OCI-LY7 (cell line): ENCODE data around the gene PTCH1. TPM values are rescaled to one million over a fixed set of nuclear protein-coding genes. Genes with fewer than 3 reads are reported as not detected.

Experiments used
- BruUV-seq: library from RNA; stranded (reverse); fragments of 400-500 nt; replicated peaks from 2 replicates; lab custom pipeline; 2021; lab: Mats Ljungman, UMichigan
- CTCF ChIA-PET: fragments of 300-600 bp; sonication (Branson Sonifier 250); formaldehyde crosslinking; loops from one replicate; lab custom pipeline; 2022; ENCODE audit warnings: antibody characterized with exemption; ENCODE audit not compliant: unreplicated experiment; lab: Charles Lee
- POLR2A ChIA-PET: fragments of 300-600 bp; sonication (Branson Sonifier 250); formaldehyde crosslinking; loops from one replicate; lab custom pipeline; 2022; ENCODE audit warnings: antibody characterized with exemption; lab: Charles Lee
- DNase-seq: peaks from one replicate; pipeline ENCODE4 v3.0.0-alpha.2; 2015; ENCODE audit warnings: low spot score
- H2AFZ ChIP-seq: fragments of 200-600 bp; sonication (generic), shearing (Covaris generic); 2 replicates; pipeline ENCODE4 v1.6.1; 2014; ENCODE audit warnings: mild to moderate bottlenecking, antibody characterized with exemption, low read length, moderate library complexity
- H3K27ac ChIP-seq: fragments of 200-600 bp; sonication (generic); 2 replicates; pipeline ENCODE4 v1.5.1; 2014; ENCODE audit warnings: mixed run types, low read depth, mild to moderate bottlenecking, moderate library complexity, low read length, inconsistent platforms; ENCODE audit not compliant: poor library complexity, severe bottlenecking
- H3K36me3 ChIP-seq: fragments of 200-600 bp; sonication (generic); 2 replicates; pipeline ENCODE4 v1.6.1; 2014; ENCODE audit warnings: mild to moderate bottlenecking, antibody characterized with exemption, low read length, moderate library complexity, mixed read lengths; ENCODE audit not compliant: insufficient read depth
- H3K4me1 ChIP-seq: fragments of 200-600 bp; sonication (generic); 2 replicates; pipeline ENCODE4 v1.5.1; 2014; ENCODE audit warnings: mild to moderate bottlenecking, low read length; ENCODE audit not compliant: insufficient read depth, poor library complexity, severe bottlenecking
- H3K4me2 ChIP-seq: fragments of 200-600 bp; sonication (generic); 2 replicates; pipeline ENCODE4 v1.6.1; 2014; ENCODE audit warnings: mild to moderate bottlenecking, low read length
- H3K4me3 ChIP-seq: fragments of 200-600 bp; sonication (generic); 2 replicates; pipeline ENCODE4 v1.5.1; 2014; ENCODE audit warnings: mild to moderate bottlenecking, low read depth, low read length; ENCODE audit not compliant: poor library complexity, severe bottlenecking
- H3K79me2 ChIP-seq: fragments of 200-600 bp; sonication (generic); 2 replicates; pipeline ENCODE4 v1.6.1; 2016; ENCODE audit warnings: low read depth, mild to moderate bottlenecking, low read length, moderate library complexity, mixed read lengths; ENCODE audit not compliant: insufficient read depth
- H3K9me2 ChIP-seq: fragments of 200-600 bp; sonication (generic); 2 replicates; pipeline ENCODE4 v1.6.1; 2016; ENCODE audit warnings: mild to moderate bottlenecking, low read length, mixed read lengths; ENCODE audit not compliant: insufficient read depth
- H3K9me3 ChIP-seq: fragments of 200-600 bp; sonication (generic); 2 replicates; pipeline ENCODE4 v1.6.1; 2014; ENCODE audit warnings: mild to moderate bottlenecking, mixed run types, low read length, mixed read lengths
- H4K20me1 ChIP-seq: fragments of 200-600 bp; sonication (generic); 2 replicates; pipeline ENCODE4 v1.6.1; 2014; ENCODE audit warnings: mild to moderate bottlenecking, antibody characterized with exemption, low read length, moderate library complexity, mixed read lengths; ENCODE audit not compliant: insufficient read depth
- EZH2phosphoT487 ChIP-seq: fragments of 200-600 bp; sonication (generic); IDR thresholded peaks from 2 replicates; pipeline ENCODE4 v1.6.1; 2018; ENCODE audit warnings: low read depth, borderline replicate concordance, mild to moderate bottlenecking, mixed run types, antibody characterized with exemption, low read length, moderate library complexity, mixed read lengths
- intact Hi-C: fragments of 100-400 bp; cut with micrococcal nuclease; formaldehyde crosslinking; loops from one replicate; pipeline ENCODE4 v1.10.0; 2022; ENCODE audit not compliant: unreplicated experiment
- total RNA-seq, 2 experiments: library from RNA; depleted of rRNA in 1 of 2; stranded (reverse); fragments of >200 nt in 1 of 2; shearing (Covaris generic) in 1 of 2; gene quantifications; 2 replicates each; pipeline ENCODE4 v1.2.3, GENCODE V29; 2014 to 2022
- TF ChIP-seq, protein P1 (sequence below): fragments of 200-600 bp; sonication (generic); conservative IDR thresholded peaks from 2 replicates; pipeline ENCODE4 v1.5.1; 2014; ENCODE audit warnings: mild to moderate bottlenecking, antibody characterized with exemption, low read length, moderate library complexity, mixed read lengths

PTCH1 gene
- total RNA-seq, 2 experiments from 2014 or later: 13.1 to 36.1 TPM

DNA sequence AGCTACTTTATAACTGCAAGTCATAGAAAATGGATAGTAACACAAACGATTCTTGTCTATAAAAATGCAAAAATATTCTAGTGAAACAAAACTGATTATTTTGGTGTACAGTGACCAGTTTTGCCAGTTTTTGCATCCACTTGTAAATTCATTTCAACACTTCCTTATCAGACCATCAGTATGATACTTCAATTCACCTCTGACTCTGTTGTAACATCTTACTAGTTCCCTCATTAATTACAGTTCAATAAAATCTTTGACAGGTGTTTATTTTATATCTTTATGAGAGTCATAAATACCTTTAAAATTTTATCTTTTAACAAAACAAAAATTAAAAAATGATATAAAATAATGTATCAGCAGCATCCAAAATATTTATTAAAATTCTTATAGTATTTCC is 13.1 kb upstream of the PTCH1 start:
- no peak for TF ChIP-seq EZH2phosphoT487
- TF ChIP-seq, protein P1, sequence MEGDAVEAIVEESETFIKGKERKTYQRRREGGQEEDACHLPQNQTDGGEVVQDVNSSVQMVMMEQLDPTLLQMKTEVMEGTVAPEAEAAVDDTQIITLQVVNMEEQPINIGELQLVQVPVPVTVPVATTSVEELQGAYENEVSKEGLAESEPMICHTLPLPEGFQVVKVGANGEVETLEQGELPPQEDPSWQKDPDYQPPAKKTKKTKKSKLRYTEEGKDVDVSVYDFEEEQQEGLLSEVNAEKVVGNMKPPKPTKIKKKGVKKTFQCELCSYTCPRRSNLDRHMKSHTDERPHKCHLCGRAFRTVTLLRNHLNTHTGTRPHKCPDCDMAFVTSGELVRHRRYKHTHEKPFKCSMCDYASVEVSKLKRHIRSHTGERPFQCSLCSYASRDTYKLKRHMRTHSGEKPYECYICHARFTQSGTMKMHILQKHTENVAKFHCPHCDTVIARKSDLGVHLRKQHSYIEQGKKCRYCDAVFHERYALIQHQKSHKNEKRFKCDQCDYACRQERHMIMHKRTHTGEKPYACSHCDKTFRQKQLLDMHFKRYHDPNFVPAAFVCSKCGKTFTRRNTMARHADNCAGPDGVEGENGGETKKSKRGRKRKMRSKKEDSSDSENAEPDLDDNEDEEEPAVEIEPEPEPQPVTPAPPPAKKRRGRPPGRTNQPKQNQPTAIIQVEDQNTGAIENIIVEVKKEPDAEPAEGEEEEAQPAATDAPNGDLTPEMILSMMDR: no peak
- intact Hi-C loops: no loop called here
- Histone ChIP-seq H4K20me1 (no peaks in the 10 kb centered on the region), H3K4me3 (no peak overlapping the region), H3K9me3 (no peaks in the 10 kb centered on the region), H3K79me2 (no peaks in the 10 kb centered on the region), H3K4me2 (no peak overlapping the region), H3K4me1 (no peaks in the 10 kb centered on the region), H3K9me2 (no peaks in the 10 kb centered on the region), H2AFZ (no peak overlapping the region), H3K27ac (no peak overlapping the region), H3K36me3 (no peaks in the 10 kb centered on the region)
- POLR2A ChIA-PET: interaction anchor here (1.3 to 1.8 kb wide), 3 partner anchors 10 to 27 kb away, joined by 3 to 8 read pairs (median 5); no protein-coding TSS in a partner anchor
- DNase-seq: no peak
- CTCF ChIA-PET: no interaction called here
- BruUV-seq: no TSS peak

DNA sequence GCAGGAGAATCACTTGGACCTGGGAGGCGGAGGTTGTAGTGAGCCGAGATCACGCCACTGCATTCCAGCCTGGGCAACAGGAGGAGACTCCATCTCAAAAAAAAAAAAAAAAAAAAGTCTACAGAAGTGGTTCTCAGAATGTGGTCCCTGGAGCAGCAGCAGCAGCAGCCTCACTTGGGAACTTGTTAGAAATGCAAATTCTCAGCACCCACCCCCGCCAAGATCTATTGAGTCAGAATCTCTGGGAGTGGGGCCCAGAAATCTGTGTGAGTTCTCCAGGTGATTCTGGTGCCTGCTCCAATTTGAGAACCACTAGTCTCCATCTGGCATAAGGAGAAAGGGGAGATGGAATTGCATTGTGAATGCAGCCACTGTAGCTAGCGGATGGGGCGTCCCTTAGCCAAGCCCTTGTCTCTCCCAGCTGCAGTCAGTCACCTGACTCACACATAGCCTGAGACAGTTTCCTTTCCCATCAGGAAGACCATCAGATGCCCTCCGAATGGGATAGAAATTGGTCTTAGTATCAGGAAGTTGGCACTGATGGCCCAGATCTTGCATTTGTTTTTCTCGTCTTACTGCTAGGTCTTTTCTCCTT is 12.2 kb upstream of the PTCH1 start:
- no peaks in the 10 kb centered on the region for H3K79me2 ChIP-seq
- no peak for DNase-seq
- CTCF ChIA-PET: no interaction called here

More for the DNA sequence above, 12.2 kb upstream of the PTCH1 start:
- no peak overlapping the region for H2AFZ ChIP-seq
- no peak overlapping the region for H3K4me2 ChIP-seq
- H3K27ac ChIP-seq: no peak overlapping the region
- H3K4me3 ChIP-seq: no peak overlapping the region
- no peak for TF ChIP-seq EZH2phosphoT487
- TF ChIP-seq, protein P1: no peak
- H3K4me1 ChIP-seq: no peaks in the 10 kb centered on the region
- no peaks in the 10 kb centered on the region for H3K9me3 ChIP-seq
- H3K36me3 ChIP-seq: no peaks in the 10 kb centered on the region
- H4K20me1 ChIP-seq: no peaks in the 10 kb centered on the region
- BruUV-seq: no TSS peak
- intact Hi-C loops: no loop called here
- H3K9me2 ChIP-seq: no peaks in the 10 kb centered on the region
- POLR2A ChIA-PET: interaction anchor here (1.8 kb wide), 1 partner anchor 11 kb away, joined by 5 read pairs; no protein-coding TSS in a partner anchor
